GM12873 (cell line): ENCODE measurements around the gene BPIFB3.

Source experiments
- CTCF ChIP-seq: IDR thresholded peaks from 2 replicates; pipeline ENCODE4 v1.5.1; 2012; ENCODE audit warnings: low read depth, mild to moderate bottlenecking, moderate library complexity, low read length, control low read depth; ENCODE audit not compliant: insufficient read depth; ENCODE audit errors: missing control alignments

The BPIFB3 gene

GRCh38 chr20:33062825-33063149 is 9.1 kb downstream of the BPIFB3 start:
- TF ChIP-seq CTCF, result no peak

GRCh38 chr20:33063271-33063670 is 9.6 kb downstream of the BPIFB3 start:
- TF ChIP-seq CTCF, result no peak

- no peak for TF ChIP-seq CTCF
Observed at GRCh38 chr20:33064572-33065287, 11.0 kb downstream of the BPIFB3 start.

GRCh38 chr20:33065785-33066184 is 12.1 kb downstream of the BPIFB3 start:
- TF ChIP-seq CTCF, result no peak

GRCh38 chr20:33067806-33068205 is 14.1 kb downstream of the BPIFB3 start:
- no peak for TF ChIP-seq CTCF

- no peak for TF ChIP-seq CTCF
Observed at GRCh38 chr20:33068251-33068939, 14.7 kb downstream of the BPIFB3 start.

- TF ChIP-seq CTCF, result no peak
Observed at GRCh38 chr20:33069673-33070072, 16.0 kb downstream of the BPIFB3 start.
